Liver (tissue), 9 donors: ENCODE measurements around the gene SLC35E1. TPM values are rescaled to one million over a fixed set of nuclear protein-coding genes. Genes with fewer than 3 reads are reported as not detected.

Source experiments
- DNase-seq: peaks from one replicate; pipeline ENCODE4 v3.0.0-alpha.2; 2017; ENCODE audit warnings: low spot score
- H3K27ac ChIP-seq, 2 donors: one replicate each; pipeline ENCODE4 v1.7.0; 2013; ENCODE audit warnings: inconsistent platforms in 2 of 2, low read length in 2 of 2, control low read depth in 1 of 2, low read depth in 1 of 2, mild to moderate bottlenecking in 1 of 2
- H3K27me3 ChIP-seq, 4 donors: one replicate each; pipeline versions ENCODE4 v1.6.1 to v1.7.0; 2013; ENCODE audit warnings: low read length in 3 of 4, inconsistent platforms in 1 of 4, mild to moderate bottlenecking in 1 of 4, moderate library complexity in 1 of 4; ENCODE audit not compliant: control insufficient read depth in 4 of 4, insufficient read depth in 4 of 4
- H3K36me3 ChIP-seq, 4 donors: one replicate each; pipeline versions ENCODE4 v1.6.1 to v1.7.0; 2013; ENCODE audit warnings: low read length in 3 of 4, mild to moderate bottlenecking in 3 of 4, low read depth in 1 of 4, moderate library complexity in 1 of 4; ENCODE audit not compliant: control insufficient read depth in 4 of 4, insufficient read depth in 3 of 4
- H3K4me1 ChIP-seq, 4 donors: one replicate each; pipeline versions ENCODE4 v1.6.1 to v1.7.0; 2013; ENCODE audit warnings: low read length in 3 of 4, mild to moderate bottlenecking in 3 of 4, moderate library complexity in 1 of 4; ENCODE audit not compliant: control insufficient read depth in 4 of 4, insufficient read depth in 4 of 4
- H3K4me3 ChIP-seq, 3 donors: one replicate each; pipeline versions ENCODE4 v1.6.1 to v1.7.0; 2013; ENCODE audit warnings: low read length in 3 of 3, control low read depth in 1 of 3, low read depth in 1 of 3, mild to moderate bottlenecking in 1 of 3
- H3K9ac ChIP-seq, 2 donors: one replicate each; pipeline ENCODE4 v1.7.0; 2013; ENCODE audit warnings: low read length in 2 of 2, mild to moderate bottlenecking in 2 of 2, moderate library complexity in 2 of 2, control low read depth in 1 of 2, low read depth in 1 of 2
- H3K9me3 ChIP-seq, 4 donors: one replicate each; pipeline versions ENCODE4 v1.6.1 to v1.7.0; 2013; ENCODE audit warnings: low read length in 3 of 4; ENCODE audit not compliant: control insufficient read depth in 4 of 4
- ATF3 ChIP-seq: IDR thresholded peaks from 2 replicates; pipeline ENCODE4 v1.6.1; 2016; ENCODE audit warnings: antibody characterized with exemption
- EGR1 ChIP-seq, 2 donors: IDR thresholded peaks; 2 replicates each; pipeline ENCODE4 v1.6.1; 2016 to 2018; ENCODE audit warnings: antibody characterized with exemption in 2 of 2, low read depth in 2 of 2
- FOXA1 ChIP-seq: IDR thresholded peaks from 2 replicates; pipeline ENCODE4 v1.6.1; 2016; ENCODE audit warnings: antibody characterized with exemption
- FOXA2 ChIP-seq: IDR thresholded peaks from 2 replicates; pipeline ENCODE4 v1.6.1; 2016; ENCODE audit warnings: antibody characterized with exemption
- GABPA ChIP-seq, 2 donors: IDR thresholded peaks in 1 of 2; conservative IDR thresholded peaks in 1 of 2; 2 replicates each; pipeline ENCODE4 v1.6.1; 2016; ENCODE audit warnings: antibody characterized with exemption in 2 of 2, mild to moderate bottlenecking in 1 of 2, moderate library complexity in 1 of 2
- HNF4G ChIP-seq: IDR thresholded peaks from 2 replicates; pipeline ENCODE4 v1.6.1; 2016; ENCODE audit warnings: antibody characterized with exemption
- JUND ChIP-seq, 2 donors: IDR thresholded peaks; 2 replicates each; pipeline ENCODE4 v1.6.1; 2016; ENCODE audit warnings: antibody characterized with exemption in 2 of 2
- RAD21 ChIP-seq, 2 donors: IDR thresholded peaks; 2 replicates each; pipeline ENCODE4 v1.6.1; 2016; ENCODE audit warnings: antibody characterized with exemption in 2 of 2, mild to moderate bottlenecking in 2 of 2
- REST ChIP-seq: IDR thresholded peaks from 2 replicates; pipeline ENCODE4 v1.6.1; 2016; ENCODE audit warnings: antibody characterized with exemption, mild to moderate bottlenecking
- TAF1 ChIP-seq: conservative IDR thresholded peaks from 2 replicates; pipeline ENCODE4 v1.6.1; 2016; ENCODE audit warnings: antibody characterized with exemption, mild to moderate bottlenecking
- YY1 ChIP-seq: IDR thresholded peaks from 2 replicates; pipeline ENCODE4 v1.6.1; 2016; ENCODE audit warnings: antibody characterized with exemption, mild to moderate bottlenecking
- ZBTB33 ChIP-seq: IDR thresholded peaks from 2 replicates; pipeline ENCODE4 v1.6.1; 2016; ENCODE audit warnings: antibody characterized with exemption
- WGBS: extraction: QIAGEN DNeasy Blood & Tissue Kit; methylation state at CpG from one replicate; pipeline ENCODE4 v1.1.7; 2013; 5-methylcytosine and 5-hydroxymethylcytosine counted together
- polyA plus RNA-seq, 2 donors: library from polyadenylated mRNA; stranded (reverse) in 1 of 2; unstranded in 1 of 2; fragments of 200-250 nt in 1 of 2; fragments of >200 nt in 1 of 2; fragmentation: Nextera tagmentation in 1 of 2; extraction: Ambion mirVana in 1 of 2; gene quantifications; one replicate each; pipeline versions ENCODE4 v1.2.1 to v1.2.3, GENCODE V29; 2013 to 2015
- total RNA-seq, 2 donors: library from RNA; depleted of rRNA; stranded (reverse); fragments of >200 nt; gene quantifications; one replicate each; pipeline ENCODE4 v1.2.3, GENCODE V29; 2014
- TF ChIP-seq, protein P1 (sequence below): fragments of 150-350 bp; IDR thresholded peaks from 2 replicates; pipeline ENCODE4 v1.5.1; 2017; ENCODE audit warnings: improper control_type of control experiment, low read depth, low read length; ENCODE audit not compliant: missing input control
- donor health status: healthy.
- donor health status: healthy.
- donor health status: healthy.
- donor health status: healthy.
- donor health status: healthy.

SLC35E1 gene
- total and polyA plus RNA-seq, 4 donors: 11.2 to 20.5 (median 12.1) TPM

- H3K36me3 ChIP-seq: no peaks in the 10 kb centered on the region
- peak overlapping the region; percentile 69 to 78 for H3K27ac ChIP-seq
- TF ChIP-seq RAD21 (IDR thresholded peaks at IDR 0.05) (no peak), GABPA (IDR thresholded peaks at IDR 0.05 in 1 of 2, conservative IDR thresholded peaks at IDR 0.05 in 1 of 2) (no peak), JUND (IDR thresholded peaks at IDR 0.05) (no peak), ZBTB33 (no peak), FOXA2 (no peak), ATF3 (no peak), TAF1 (no peak), EGR1 (IDR thresholded peaks at IDR 0.05; ENCODE audit: low read depth in 2 of 2) (no peak), REST (no peak), FOXA1 (no peak), HNF4G (no peak)
- TF ChIP-seq, protein P1, sequence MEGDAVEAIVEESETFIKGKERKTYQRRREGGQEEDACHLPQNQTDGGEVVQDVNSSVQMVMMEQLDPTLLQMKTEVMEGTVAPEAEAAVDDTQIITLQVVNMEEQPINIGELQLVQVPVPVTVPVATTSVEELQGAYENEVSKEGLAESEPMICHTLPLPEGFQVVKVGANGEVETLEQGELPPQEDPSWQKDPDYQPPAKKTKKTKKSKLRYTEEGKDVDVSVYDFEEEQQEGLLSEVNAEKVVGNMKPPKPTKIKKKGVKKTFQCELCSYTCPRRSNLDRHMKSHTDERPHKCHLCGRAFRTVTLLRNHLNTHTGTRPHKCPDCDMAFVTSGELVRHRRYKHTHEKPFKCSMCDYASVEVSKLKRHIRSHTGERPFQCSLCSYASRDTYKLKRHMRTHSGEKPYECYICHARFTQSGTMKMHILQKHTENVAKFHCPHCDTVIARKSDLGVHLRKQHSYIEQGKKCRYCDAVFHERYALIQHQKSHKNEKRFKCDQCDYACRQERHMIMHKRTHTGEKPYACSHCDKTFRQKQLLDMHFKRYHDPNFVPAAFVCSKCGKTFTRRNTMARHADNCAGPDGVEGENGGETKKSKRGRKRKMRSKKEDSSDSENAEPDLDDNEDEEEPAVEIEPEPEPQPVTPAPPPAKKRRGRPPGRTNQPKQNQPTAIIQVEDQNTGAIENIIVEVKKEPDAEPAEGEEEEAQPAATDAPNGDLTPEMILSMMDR: no peak
- no peak for DNase-seq
- H3K4me1 ChIP-seq: peaks cover 13 to 58% (median 32%) of the 10 kb centered on the region in 4 donors
- no peaks in the 10 kb centered on the region for H3K27me3 ChIP-seq
- H3K4me3 ChIP-seq: no peak overlapping the region
- H3K9me3 ChIP-seq: no peaks in the 10 kb centered on the region
- WGBS: 89% methylated on average over 11 of the region's 11 CpGs
- no peak overlapping the region for H3K9ac ChIP-seq
These were observed 13.7 kb upstream of the SLC35E1 start for GRCh38 chr19:16585808-16586476.

DNA sequence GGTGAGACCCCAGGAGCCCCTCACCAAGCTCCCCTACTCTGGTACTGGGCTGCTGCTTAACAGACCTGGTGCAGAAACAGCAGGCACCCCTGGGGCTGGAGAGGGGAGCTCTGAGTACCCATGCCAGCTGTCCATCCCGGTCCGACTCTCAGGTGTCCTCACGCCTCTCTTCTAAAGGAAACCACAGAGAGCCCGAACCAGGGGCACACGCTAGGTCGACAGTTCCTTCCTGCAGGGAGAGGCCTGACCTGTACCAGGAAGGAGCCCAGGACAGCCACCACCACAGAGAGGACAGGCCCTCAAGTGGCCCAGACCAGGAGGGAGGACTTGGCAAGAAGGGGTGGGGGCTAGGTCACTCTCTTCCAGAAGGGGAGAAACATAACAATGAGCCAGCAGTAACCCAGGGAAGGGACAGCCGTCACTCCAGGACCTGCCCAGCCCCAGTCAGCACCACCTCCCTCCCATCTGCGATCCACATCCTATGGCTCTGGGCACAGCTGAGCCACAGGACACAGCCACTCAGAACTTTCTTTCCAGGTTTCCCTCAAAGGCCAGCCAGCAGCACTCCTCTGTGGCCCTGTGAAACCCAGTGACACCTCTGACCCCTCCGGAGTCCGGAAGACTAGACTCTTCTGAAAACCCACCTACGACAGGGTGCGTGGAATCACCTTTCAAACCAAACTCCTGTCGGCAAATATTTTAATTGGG lies 13.0 kb upstream of the SLC35E1 start:
- Histone ChIP-seq H3K27me3 (no peaks in the 10 kb centered on the region), H3K9me3 (no peaks in the 10 kb centered on the region), H3K27ac (peak overlapping the region; percentile 69 to 78), H3K36me3 (no peaks in the 10 kb centered on the region), H3K4me1 (peaks cover 13 to 56% (median 32%) of the 10 kb centered on the region in 4 donors), H3K4me3 (no peak overlapping the region), H3K9ac (peak overlapping the region; percentile 9 to 77)
- DNase-seq: no peak
- TF ChIP-seq TAF1 (no peak), YY1 (no peak), HNF4G (no peak), REST (no peak), GABPA (IDR thresholded peaks at IDR 0.05 in 1 of 2, conservative IDR thresholded peaks at IDR 0.05 in 1 of 2) (no peak)
- 80% methylated on average over 13 of the region's 13 CpGs for WGBS
